Activated CD4-positive, CD25-positive, alpha-beta regulatory T cell treated with anti-CD3 and anti-CD28 coated beads, Interleukin-2, amount 50 U/mL, for 72 hours (primary cell): ENCODE measurements around the gene JMJD7.
A peak's percentile ranks its signal among the peaks of the same experiment; 100 is the strongest.

Experiments
- DNase-seq: peaks from one replicate; pipeline ENCODE4 v3.0.0; 2021

JMJD7 gene

GRCh38 chr15:41824062-41824745 lies 3.7 kb upstream of the JMJD7 start:
- DNase-seq = no peak

GRCh38 chr15:41825145-41825544 lies 2.7 kb upstream of the JMJD7 start:
- DNase-seq = no peak

- no peak for DNase-seq
Measured at GRCh38 chr15:41825572-41826535, 2.0 kb upstream of the JMJD7 start.

- DNase-seq = peak; percentile 40
Measured at GRCh38 chr15:41827290-41827879, 507 bp upstream of the JMJD7 start.

- no peak for DNase-seq
Measured at GRCh38 chr15:41828807-41829141, 882 bp downstream of the JMJD7 start.

GRCh38 chr15:41829959-41830646 lies 2.2 kb downstream of the JMJD7 start:
- DNase-seq = no peak

- peak; percentile 55 for DNase-seq
Measured at GRCh38 chr15:41831291-41831690, 3.4 kb downstream of the JMJD7 start.

GRCh38 chr15:41832208-41832607 lies 4.3 kb downstream of the JMJD7 start:
- no peak for DNase-seq

- DNase-seq = no peak
Measured at GRCh38 chr15:41832875-41833274, 5.0 kb downstream of the JMJD7 start.

GRCh38 chr15:41834096-41834495 lies 6.2 kb downstream of the JMJD7 start:
- DNase-seq = no peak

GRCh38 chr15:41836073-41836472 lies 8.2 kb downstream of the JMJD7 start:
- DNase-seq = no peak

GRCh38 chr15:41836713-41837454 lies 9.0 kb downstream of the JMJD7 start:
- DNase-seq = no peak

- no peak for DNase-seq
Measured at GRCh38 chr15:41838400-41838897, 10.6 kb downstream of the JMJD7 start, which contains the start of gene PLA2G4B. TSS of gene PLA2G4B (plus strand) at chr15:41838847. CDS start at chr15:41838914, 67 bp downstream.

GRCh38 chr15:41839781-41840491 lies 12.0 kb downstream of the JMJD7 start:
- no peak for DNase-seq

- DNase-seq = no peak
Measured at GRCh38 chr15:41840673-41841072, 12.8 kb downstream of the JMJD7 start.

- DNase-seq = no peak
Measured at GRCh38 chr15:41841131-41841530, 13.2 kb downstream of the JMJD7 start.

- DNase-seq = no peak
Measured at GRCh38 chr15:41842229-41842628, 14.3 kb downstream of the JMJD7 start.

GRCh38 chr15:41843571-41843970 lies 15.7 kb downstream of the JMJD7 start:
- DNase-seq = no peak

GRCh38 chr15:41844814-41845213 lies 16.9 kb downstream of the JMJD7 start:
- no peak for DNase-seq

GRCh38 chr15:41847206-41847605 lies 19.3 kb downstream of the JMJD7 start:
- DNase-seq = no peak

- no peak for DNase-seq
Measured at GRCh38 chr15:41847981-41848380, 20.1 kb downstream of the JMJD7 start.
